Esophagus squamous epithelium (tissue), 5 donors: Measurements from ENCODE around the gene PCDH12. TPM values are rescaled to one million over a fixed set of nuclear protein-coding genes. Genes with fewer than 3 reads are reported as not detected.

ENCODE experiments used
- DNase-seq: peaks from one replicate; lab custom pipeline; 2025; lab: John Stamatoyannopoulos, UW
- H3K27ac ChIP-seq, 4 donors: fragments of 200-600 bp; sonication (generic); one replicate each; pipeline ENCODE4 v1.5.1; 2016 to 2019; ENCODE audit warnings: mild to moderate bottlenecking in 1 of 4
- H3K27me3 ChIP-seq, 4 donors: fragments of 200-600 bp; sonication (generic); 1 replicate in 3 of 4; 2 replicates in 1 of 4; pipeline versions ENCODE4 v1.5.1 to v1.6.0; 2017 to 2021; ENCODE audit warnings: antibody characterized with exemption in 1 of 4
- H3K36me3 ChIP-seq, 3 donors: fragments of 200-600 bp; sonication (generic); one replicate each; pipeline ENCODE4 v1.5.1; 2016 to 2019
- H3K4me1 ChIP-seq, 3 donors: fragments of 200-600 bp; sonication (generic); one replicate each; pipeline ENCODE4 v1.5.1; 2017 to 2019
- H3K4me3 ChIP-seq, 4 donors: fragments of 200-600 bp; sonication (generic); 1 replicate in 3 of 4; 2 replicates in 1 of 4; pipeline ENCODE4 v1.5.1; 2016 to 2019; ENCODE audit warnings: mild to moderate bottlenecking in 2 of 4, moderate library complexity in 1 of 4
- H3K9me3 ChIP-seq, 3 donors: fragments of 200-600 bp; sonication (generic); one replicate each; pipeline ENCODE4 v1.5.1; 2016 to 2019
- POLR2A ChIP-seq, 4 donors: fragments of 450-650 bp; IDR thresholded peaks; one replicate each; pipeline ENCODE4 v1.6.1; 2017; ENCODE audit warnings: antibody characterized with exemption in 4 of 4, mild to moderate bottlenecking in 4 of 4, moderate library complexity in 3 of 4
- WGBS, 2 donors: methylation state at CpG; one replicate each; pipeline ENCODE4 v1.1.5; 2018; 5-methylcytosine and 5-hydroxymethylcytosine counted together
- intact Hi-C: fragments of 100-400 bp; cut with DNase I; formaldehyde crosslinking; loops from one replicate; pipeline ENCODE4 v1.15.0; 2022
- total RNA-seq, 4 donors: library from RNA; depleted of rRNA; stranded (reverse); fragments of >200 nt; gene quantifications; one replicate each; pipeline ENCODE4 v1.1.0, GENCODE V29; 2016
- TF ChIP-seq, protein P1 (sequence below), 6 experiments: fragments of 450-650 bp in 4 of 6; fragments of 200-600 bp in 2 of 6; sonication (generic) in 2 of 6; IDR thresholded peaks; one replicate each; pipeline ENCODE4 v1.5.1; 2016 to 2019; ENCODE audit warnings: antibody characterized with exemption in 6 of 6, mild to moderate bottlenecking in 4 of 6, moderate library complexity in 4 of 6
- donor health status: DM: yes; HTN: yes; CAD: no.

The PCDH12 gene
- total RNA-seq, 4 donors from 2014 or later, result 0.19 to 1.9 (median 0.78) TPM

DNA sequence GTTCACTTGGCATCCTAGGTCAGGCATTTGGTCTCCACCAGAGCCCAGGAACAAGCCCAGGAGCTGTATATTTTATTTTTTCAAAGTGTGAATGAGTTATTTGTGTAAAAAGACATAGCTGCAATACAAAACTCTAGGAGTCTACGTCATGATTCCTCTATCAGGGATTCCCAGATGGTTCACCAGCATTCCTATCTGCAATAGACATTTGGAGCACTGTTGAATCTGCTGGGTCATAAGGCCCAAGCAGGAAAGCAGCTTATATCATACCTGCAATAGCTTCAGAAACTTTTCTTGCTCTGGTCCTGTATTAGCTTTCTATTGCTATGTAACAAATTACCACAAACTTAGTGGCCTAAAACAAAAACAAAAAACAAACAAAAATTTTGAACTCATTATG, 51.0 kb downstream of the PCDH12 start:
- no peak overlapping the region for H3K27ac ChIP-seq
- H3K4me3 ChIP-seq, result no peak overlapping the region
- intact Hi-C loops, result no loop called here
- no peaks in the 10 kb centered on the region for H3K36me3 ChIP-seq
- H3K9me3 ChIP-seq, result no peaks in the 10 kb centered on the region
- WGBS, 2 donors, result 0% methylated on average over 1 of the region's 1 CpG
- H3K4me1 ChIP-seq, result no peaks in the 10 kb centered on the region
- TF ChIP-seq, protein P1, sequence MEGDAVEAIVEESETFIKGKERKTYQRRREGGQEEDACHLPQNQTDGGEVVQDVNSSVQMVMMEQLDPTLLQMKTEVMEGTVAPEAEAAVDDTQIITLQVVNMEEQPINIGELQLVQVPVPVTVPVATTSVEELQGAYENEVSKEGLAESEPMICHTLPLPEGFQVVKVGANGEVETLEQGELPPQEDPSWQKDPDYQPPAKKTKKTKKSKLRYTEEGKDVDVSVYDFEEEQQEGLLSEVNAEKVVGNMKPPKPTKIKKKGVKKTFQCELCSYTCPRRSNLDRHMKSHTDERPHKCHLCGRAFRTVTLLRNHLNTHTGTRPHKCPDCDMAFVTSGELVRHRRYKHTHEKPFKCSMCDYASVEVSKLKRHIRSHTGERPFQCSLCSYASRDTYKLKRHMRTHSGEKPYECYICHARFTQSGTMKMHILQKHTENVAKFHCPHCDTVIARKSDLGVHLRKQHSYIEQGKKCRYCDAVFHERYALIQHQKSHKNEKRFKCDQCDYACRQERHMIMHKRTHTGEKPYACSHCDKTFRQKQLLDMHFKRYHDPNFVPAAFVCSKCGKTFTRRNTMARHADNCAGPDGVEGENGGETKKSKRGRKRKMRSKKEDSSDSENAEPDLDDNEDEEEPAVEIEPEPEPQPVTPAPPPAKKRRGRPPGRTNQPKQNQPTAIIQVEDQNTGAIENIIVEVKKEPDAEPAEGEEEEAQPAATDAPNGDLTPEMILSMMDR (IDR thresholded peaks at IDR 0.05), result no peak
- no peak for TF ChIP-seq POLR2A (IDR thresholded peaks at IDR 0.05)
- no peak for DNase-seq
- peaks cover 0 to 11% (median 0%) of the 10 kb centered on the region in 4 donors for H3K27me3 ChIP-seq

DNA sequence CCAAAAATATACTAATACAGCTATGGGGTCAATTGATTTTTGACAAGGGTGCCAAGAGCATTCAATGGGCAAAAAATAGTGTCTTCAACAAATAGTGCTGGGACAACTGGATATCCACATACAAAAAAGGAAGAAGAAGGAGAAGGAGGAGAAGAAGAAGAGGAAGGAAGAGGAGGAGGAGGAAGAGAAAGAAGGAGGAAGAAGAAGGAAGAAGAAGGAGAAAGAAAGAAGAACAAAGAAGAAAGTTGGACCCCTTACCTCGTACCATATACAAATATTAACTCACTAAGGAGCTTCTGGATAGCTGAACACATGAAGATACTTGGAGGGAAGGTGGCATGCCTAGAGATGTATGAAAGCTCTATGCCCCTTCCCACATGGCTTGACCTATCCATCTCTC, 51.5 kb downstream of the PCDH12 start:
- no peaks in the 10 kb centered on the region for H3K9me3 ChIP-seq
- no peak overlapping the region for H3K4me3 ChIP-seq
- intact Hi-C loops, result no loop called here
- H3K36me3 ChIP-seq, result no peaks in the 10 kb centered on the region
- no peaks in the 10 kb centered on the region for H3K4me1 ChIP-seq
- TF ChIP-seq POLR2A (IDR thresholded peaks at IDR 0.05), result no peak
- TF ChIP-seq, protein P1 (IDR thresholded peaks at IDR 0.05), result no peak
- H3K27me3 ChIP-seq, result peaks cover 0 to 11% (median 0%) of the 10 kb centered on the region in 4 donors
- 0 to 32% methylated on average over 1 of the region's 1 CpG for WGBS, 2 donors
- H3K27ac ChIP-seq, result no peak overlapping the region
- no peak for DNase-seq

DNA sequence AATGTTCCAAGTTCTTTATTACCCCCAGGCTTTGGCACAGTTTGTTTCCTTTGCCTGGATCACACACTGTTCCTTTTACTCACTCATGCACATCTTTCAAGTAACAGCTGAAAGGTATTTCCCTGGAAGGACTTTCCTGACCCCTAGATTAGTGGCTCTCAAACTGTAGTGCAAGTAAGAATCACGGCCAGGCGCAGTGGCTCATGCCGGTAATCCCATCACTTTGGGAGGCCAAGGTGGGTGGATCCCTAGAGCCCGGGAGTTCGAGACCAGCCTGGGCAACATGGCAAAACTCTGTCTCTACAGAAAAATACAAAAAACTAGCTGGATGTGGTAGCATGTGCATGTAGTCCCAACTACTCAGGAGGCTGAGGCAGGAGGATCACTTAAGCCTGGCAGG, 53.5 kb downstream of the PCDH12 start:
- Histone ChIP-seq H3K4me1 (no peaks in the 10 kb centered on the region), H3K9me3 (no peaks in the 10 kb centered on the region), H3K4me3 (no peak overlapping the region), H3K36me3 (no peaks in the 10 kb centered on the region), H3K27ac (no peak overlapping the region), H3K27me3 (peaks cover 0 to 11% (median 0%) of the 10 kb centered on the region in 4 donors)
- intact Hi-C loops, result no loop called here
- 80% methylated on average over 1 of the region's 5 CpGs; no CpG with 5 or more reads in 1 of the 2 donors for WGBS, 2 donors
- DNase-seq, result no peak
- TF ChIP-seq, protein P1 (IDR thresholded peaks at IDR 0.05), result no peak
- TF ChIP-seq POLR2A (IDR thresholded peaks at IDR 0.05), result no peak

DNA sequence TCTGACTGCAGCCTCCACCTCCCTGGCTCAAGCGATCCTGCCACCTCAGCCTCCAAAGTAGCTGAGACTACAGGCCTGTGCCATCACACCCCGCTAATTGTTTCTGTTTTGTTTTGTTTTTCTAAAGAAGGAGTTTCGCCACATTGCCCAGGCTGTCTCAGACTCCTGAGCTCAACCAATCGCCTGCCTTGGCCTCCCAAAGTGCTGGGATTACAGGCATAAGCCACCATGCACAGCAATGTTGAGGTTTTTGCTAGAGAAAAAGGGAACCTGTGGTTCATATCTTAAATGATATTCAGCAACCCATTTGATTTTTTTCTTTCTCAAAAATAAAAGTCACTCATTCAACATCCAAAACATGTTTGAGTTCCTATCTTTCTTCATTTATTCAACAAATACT, 54.7 kb downstream of the PCDH12 start:
- H3K27me3 ChIP-seq, result peaks cover 0 to 11% (median 0%) of the 10 kb centered on the region in 4 donors
- intact Hi-C loops, result no loop called here
- TF ChIP-seq POLR2A (IDR thresholded peaks at IDR 0.05), result no peak
- TF ChIP-seq, protein P1 (IDR thresholded peaks at IDR 0.05), result no peak
- no peak overlapping the region for H3K27ac ChIP-seq
- H3K36me3 ChIP-seq, result no peaks in the 10 kb centered on the region
- no peak overlapping the region for H3K4me3 ChIP-seq
- no peaks in the 10 kb centered on the region for H3K9me3 ChIP-seq
- no peaks in the 10 kb centered on the region for H3K4me1 ChIP-seq
- 71 to 74% methylated on average over 4 of the region's 4 CpGs for WGBS, 2 donors
- no peak for DNase-seq

DNA sequence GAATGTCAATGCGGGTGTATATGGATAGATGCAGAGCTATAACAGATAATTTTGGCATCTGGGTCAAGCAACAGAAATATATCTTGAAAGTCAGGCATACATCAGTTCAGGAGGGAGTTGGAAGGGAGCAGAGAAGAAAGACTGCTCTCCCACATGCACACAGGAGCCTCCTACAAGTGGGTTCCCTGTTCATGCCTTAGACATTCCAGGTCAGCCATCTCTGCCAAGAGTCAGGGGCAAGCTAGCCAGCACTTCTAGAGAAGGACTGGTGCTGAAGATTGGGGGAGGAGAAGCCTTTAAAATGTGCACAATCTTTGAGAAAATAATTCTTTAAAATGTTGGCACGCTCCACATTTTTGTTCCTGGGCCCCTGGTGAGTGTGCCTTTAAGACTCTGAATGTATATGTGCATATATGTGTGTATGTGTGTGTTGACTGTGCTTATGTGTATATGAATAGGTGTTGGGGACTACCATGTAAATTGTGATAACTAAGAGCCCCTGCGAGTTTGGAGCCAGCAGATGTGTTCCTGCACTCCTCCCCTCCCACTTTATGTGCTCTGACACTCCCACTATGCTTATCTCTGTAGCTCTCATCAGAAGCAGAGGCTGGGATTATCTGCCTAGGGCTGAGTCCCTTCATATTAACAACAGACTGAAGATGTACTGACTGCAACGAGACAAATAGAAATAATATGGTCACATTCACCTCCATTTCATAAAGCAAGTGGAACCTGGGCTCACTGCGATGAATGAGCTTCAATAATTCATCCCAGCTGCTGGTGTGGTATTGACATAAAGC, 55.8 kb downstream of the PCDH12 start:
- no peak for DNase-seq
- peaks cover 0 to 11% (median 0%) of the 10 kb centered on the region in 4 donors for H3K27me3 ChIP-seq
- 56 to 77% methylated on average over 5 of the region's 5 CpGs for WGBS, 2 donors
- H3K4me3 ChIP-seq, result no peak overlapping the region
- no peak for TF ChIP-seq POLR2A (IDR thresholded peaks at IDR 0.05)
- TF ChIP-seq, protein P1 (IDR thresholded peaks at IDR 0.05), result no peak
- no peaks in the 10 kb centered on the region for H3K9me3 ChIP-seq
- H3K36me3 ChIP-seq, result no peaks in the 10 kb centered on the region
- no peaks in the 10 kb centered on the region for H3K4me1 ChIP-seq
- H3K27ac ChIP-seq, result no peak overlapping the region
- intact Hi-C loops, result no loop called here
